NCI-H69 (cell line): Measurements from ENCODE around the gene RAI2.

ENCODE experiments used
- DNase-seq: peaks from one replicate; lab custom pipeline; 2025; lab: John Stamatoyannopoulos, UW

RAI2 gene

GRCh38 chrX:17829566-17829965, 31.5 kb downstream of the RAI2 start:
- DNase-seq = no peak

GRCh38 chrX:17828171-17828570, 32.9 kb downstream of the RAI2 start:
- no peak for DNase-seq

- no peak for DNase-seq
These were observed 34.2 kb downstream of the RAI2 start for GRCh38 chrX:17826609-17827496.

GRCh38 chrX:17824980-17825379, 36.1 kb downstream of the RAI2 start:
- DNase-seq = no peak

- no peak for DNase-seq
These were observed 38.7 kb downstream of the RAI2 start for GRCh38 chrX:17822351-17822750.

GRCh38 chrX:17820100-17820499, 41.0 kb downstream of the RAI2 start:
- DNase-seq = no peak

- DNase-seq = no peak
These were observed 42.4 kb downstream of the RAI2 start for GRCh38 chrX:17818726-17819125.

GRCh38 chrX:17817251-17817650, 43.8 kb downstream of the RAI2 start:
- peak; percentile 29 for DNase-seq

GRCh38 chrX:17814557-17814956, 46.5 kb downstream of the RAI2 start:
- DNase-seq = no peak

- no peak for DNase-seq
These were observed 47.0 kb downstream of the RAI2 start for GRCh38 chrX:17814059-17814458.

- DNase-seq = no peak
These were observed 47.8 kb downstream of the RAI2 start for GRCh38 chrX:17813277-17813676.

- peak; percentile 34 for DNase-seq
These were observed 48.3 kb downstream of the RAI2 start for GRCh38 chrX:17812763-17813162.

- DNase-seq = no peak
These were observed 51.1 kb downstream of the RAI2 start for GRCh38 chrX:17809984-17810383.

GRCh38 chrX:17809273-17809672, 51.8 kb downstream of the RAI2 start:
- no peak for DNase-seq

- peak; percentile 3 for DNase-seq
These were observed 56.0 kb downstream of the RAI2 start for GRCh38 chrX:17805120-17805519.

- DNase-seq = peak; percentile 3
These were observed 57.6 kb downstream of the RAI2 start for GRCh38 chrX:17803449-17803848.

- DNase-seq = peak; percentile 11
These were observed 58.3 kb downstream of the RAI2 start for GRCh38 chrX:17802756-17803155.

- no peak for DNase-seq
These were observed 59.7 kb downstream of the RAI2 start for GRCh38 chrX:17801431-17801830.

- no peak for DNase-seq
These were observed 62.2 kb downstream of the RAI2 start for GRCh38 chrX:17798921-17799320.

GRCh38 chrX:17792826-17793225, 68.3 kb downstream of the RAI2 start:
- DNase-seq = no peak

- no peak for DNase-seq
These were observed 72.0 kb downstream of the RAI2 start for GRCh38 chrX:17788956-17789562.

- peak; percentile 43 for DNase-seq
These were observed 72.7 kb downstream of the RAI2 start for GRCh38 chrX:17788439-17788838.

GRCh38 chrX:17787557-17787956, 73.5 kb downstream of the RAI2 start:
- no peak for DNase-seq
